NK-92 treated with Interleukin-12 subunit alpha and Interleukin-12 subunit beta, amount 100 ng/mL, for 24 hours (cell line): Measurements from ENCODE around the gene SPINK7.
"Not testable (repeated sequence)": the region's sequence is repeated elsewhere in the genome, so short reads cannot be mapped to it uniquely, and the experiment has no call there.

Source experiments
- DNase-seq: peaks from one replicate; lab custom pipeline; 2025; lab: John Stamatoyannopoulos, UW

The SPINK7 gene

DNA sequence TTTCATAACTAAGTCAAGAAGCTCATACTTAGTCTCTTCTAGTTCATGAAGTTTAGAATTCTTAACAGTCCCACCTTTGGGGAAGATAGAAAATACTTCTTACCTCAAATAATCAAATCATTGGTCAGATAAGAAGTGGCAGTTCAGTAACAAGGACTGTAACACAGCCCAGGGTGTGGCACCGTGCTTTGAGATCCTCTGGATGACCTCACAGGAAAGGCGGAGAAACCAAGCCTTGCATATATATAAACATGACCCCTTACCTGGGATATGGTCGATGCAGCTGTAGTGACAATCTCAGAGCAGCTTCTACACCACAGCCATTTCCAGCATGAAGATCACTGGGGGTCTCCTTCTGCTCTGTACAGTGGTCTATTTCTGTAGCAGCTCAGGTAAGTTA lies at the start of gene SPINK7:
Gene SPINK7 (plus strand): TSS at position 271 of the 400 bp plus-strand sequence. CDS start 61 bp downstream, at position 332.
- DNase-seq = no peak

DNA sequence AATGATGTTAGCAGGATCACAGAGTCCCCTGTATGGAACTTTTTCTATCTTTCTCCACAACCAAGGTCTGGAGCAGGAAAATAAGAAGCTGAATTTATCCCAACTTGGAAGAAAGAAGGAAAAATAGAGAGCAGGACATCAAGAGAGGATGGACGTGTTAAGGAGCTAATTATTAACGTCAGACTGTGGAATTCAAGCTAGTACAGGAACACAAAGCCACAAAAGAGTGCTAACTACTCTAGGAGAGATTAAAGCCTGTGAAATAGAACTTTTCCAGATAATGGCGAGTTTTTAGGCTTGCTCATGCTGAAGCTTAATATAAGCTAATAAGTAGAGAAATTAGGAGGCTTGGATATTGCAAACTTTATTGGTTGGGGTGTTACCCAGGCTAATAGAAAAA lies 44.3 kb upstream of the SPINK7 start:
- no peak for DNase-seq

DNA sequence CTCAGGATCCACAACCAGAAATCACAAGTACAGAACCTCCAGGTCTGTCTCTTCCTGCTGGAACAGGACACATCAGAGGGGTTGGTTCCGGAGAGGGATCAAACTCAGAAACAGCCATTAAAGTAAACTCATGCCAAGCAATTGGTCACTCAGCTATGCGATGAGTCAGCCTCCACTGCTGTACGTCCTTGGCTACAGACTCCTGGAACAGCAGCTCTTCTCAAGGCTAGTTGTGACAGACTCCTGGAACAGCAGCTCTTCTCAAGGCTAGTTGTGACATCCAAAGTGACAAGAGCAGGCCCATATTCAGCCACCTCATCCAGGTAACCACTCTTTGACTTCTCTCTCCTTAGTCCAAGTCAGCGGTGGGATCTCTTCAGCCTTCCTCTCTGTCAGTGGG lies 43.7 kb upstream of the SPINK7 start, which contains the start of gene SPINK13:
Gene SPINK13 (plus strand): TSS at position 229 of the 400 bp plus-strand sequence. CDS start 1,279 bp downstream, outside the sequence.
- no peak for DNase-seq

DNA sequence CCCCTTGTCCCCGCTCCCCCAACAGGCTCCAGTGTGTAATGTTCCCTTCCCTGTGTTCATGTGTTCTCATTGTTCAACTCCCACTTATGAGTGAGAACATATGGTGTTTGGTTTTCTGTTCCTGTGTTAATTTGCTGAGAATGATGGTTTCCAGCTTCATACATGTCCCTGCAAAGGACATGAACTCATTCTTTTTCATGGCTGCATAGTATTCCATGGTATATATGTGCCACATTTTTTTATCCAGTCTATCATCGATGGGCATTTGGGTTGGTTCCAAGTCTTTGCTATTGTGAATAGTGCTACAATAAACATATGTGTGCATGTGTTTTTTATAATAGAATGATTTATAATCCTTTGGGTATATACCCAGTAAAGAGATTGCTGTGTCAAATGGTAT lies 37.1 kb upstream of the SPINK7 start:
- not testable (repeated sequence) for DNase-seq

DNA sequence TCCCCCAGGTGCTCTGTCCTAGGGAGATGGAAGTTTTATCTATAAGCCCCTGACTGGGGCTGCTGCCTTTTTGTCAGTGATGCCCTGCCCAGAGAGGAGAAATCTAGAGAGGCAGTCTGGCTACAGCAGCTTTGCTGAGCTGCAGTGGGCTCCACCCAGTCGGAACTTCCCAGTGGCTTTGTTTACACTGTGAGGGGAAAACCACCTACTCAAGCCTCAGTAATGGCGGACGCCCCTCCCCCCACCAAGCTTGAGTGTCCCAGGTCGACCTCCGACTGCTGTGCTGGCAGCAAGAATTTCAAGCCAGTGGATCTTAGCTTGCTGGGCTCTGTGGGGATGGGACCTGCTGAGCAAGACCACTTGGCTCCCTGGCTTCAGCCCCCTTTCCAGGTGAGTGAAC lies 31.3 kb upstream of the SPINK7 start:
- DNase-seq = not testable (repeated sequence)

DNA sequence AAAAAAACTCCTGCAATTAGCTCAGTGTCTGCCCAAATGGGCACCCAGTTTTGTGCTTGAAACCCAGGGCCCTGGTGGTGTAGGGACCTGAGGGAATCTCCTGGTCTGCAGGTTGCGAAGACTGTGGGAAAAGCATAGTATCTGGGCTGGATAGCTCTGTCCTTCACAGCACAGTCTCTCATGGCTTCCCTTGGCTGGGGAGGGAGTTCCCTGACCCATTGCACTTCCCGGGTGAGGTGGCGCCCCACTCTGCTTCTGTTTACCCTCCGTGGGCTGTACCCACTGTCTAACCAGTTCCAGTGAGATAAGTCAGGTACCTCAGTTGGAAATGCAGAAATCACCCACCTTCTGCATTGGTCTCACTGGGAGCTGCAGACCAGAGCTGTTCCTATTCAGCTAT lies 30.9 kb upstream of the SPINK7 start:
- DNase-seq = not testable (repeated sequence)

DNA sequence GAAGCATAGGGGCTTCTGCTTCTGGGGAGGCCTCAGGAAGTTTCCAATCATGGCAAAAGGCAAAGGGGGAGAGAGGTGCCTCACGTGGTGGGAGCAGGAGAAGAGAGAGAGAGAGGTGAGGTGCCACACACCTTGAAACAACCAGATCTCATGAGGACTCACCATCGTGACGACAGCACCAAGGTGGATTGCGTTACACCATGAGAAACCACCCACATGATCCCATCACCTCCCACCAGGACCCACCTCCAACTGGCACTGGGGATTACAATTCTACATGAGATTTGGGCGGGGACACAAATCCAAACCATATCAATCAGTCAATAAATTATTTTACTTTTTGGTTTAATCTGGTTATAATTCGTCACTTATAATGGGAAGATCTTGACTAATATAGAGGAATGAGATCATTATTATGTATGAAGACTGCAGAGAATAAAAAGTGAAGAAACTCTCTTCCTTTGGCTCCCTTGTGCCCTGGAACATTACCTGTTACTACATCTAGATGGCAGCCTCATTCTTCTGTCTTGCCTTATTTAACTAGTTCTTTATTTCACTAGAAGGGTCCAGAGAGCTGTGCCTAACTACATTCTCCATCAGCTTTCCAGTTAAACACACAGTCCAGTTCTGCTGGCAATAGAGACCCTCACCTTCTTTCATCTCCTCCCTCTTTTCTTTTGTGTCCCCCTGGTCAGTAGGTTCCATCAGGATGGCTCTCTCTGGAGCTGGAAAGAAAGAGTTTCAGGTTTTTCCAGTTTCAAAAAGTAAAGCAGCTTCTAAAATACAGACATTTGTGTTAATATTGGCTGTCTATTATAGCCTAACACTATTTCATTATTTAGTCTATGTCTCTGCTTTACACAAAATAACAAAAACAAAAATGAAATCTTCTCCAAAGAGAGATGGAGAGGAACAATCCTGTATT lies 21.7 kb upstream of the SPINK7 start:
- DNase-seq = no peak

DNA sequence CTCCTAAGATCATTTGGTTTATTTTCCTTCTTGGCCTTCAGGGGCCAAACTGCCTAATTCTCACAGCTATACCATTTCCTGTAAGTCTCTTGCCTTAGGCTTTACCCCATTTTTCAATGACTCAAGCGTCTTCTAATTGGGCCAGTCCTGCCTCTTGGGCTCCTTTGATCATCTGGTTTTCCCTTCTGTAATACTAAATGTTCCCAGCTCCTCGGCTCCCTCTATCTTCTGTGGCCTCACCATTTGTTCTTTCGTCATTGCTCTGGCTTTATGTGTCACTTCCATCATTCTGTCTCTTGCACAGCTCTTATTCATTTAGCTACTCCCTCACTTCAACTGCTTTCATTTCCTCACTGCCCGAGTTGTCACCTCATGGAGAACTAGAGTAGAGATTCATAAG lies 14.5 kb upstream of the SPINK7 start:
- no peak for DNase-seq

DNA sequence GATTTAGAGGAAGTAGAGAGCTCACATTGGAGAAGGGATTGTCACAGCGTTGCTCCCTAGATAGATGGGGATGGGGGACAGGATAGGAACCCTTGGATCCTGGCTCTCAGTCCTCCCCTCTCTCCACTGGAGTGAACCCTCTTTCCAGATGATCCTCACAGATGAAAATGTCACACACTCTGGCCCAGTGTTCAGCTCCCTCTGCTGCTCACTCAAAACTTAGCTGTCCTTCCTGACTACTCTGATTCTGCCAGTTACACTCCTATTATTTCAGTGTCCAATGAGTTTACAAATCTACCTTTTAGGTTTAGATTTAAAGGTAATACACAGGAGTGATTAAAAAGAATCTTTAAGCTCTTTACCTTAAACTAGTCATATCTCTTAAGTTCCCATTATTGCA lies 5.8 kb upstream of the SPINK7 start:
- no peak for DNase-seq

DNA sequence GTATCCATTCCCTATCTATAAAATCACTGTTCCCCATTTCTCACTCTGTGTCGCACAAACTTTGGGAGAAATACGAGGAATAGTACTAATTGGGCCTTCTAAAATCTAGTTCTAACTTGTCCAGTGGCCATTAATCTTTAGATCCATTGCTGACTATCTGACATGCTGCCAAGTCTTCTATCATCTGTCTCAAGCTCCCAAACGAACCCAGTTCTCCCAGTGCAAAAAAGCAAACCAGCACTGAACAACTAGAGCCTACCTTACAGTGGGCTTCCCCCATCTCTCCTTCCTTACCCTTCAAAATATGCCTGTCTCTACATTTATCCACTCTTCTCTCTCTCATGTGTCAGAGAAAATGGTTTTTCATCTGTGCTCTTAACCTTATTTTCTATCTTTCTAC lies 3.2 kb upstream of the SPINK7 start:
- DNase-seq = no peak

DNA sequence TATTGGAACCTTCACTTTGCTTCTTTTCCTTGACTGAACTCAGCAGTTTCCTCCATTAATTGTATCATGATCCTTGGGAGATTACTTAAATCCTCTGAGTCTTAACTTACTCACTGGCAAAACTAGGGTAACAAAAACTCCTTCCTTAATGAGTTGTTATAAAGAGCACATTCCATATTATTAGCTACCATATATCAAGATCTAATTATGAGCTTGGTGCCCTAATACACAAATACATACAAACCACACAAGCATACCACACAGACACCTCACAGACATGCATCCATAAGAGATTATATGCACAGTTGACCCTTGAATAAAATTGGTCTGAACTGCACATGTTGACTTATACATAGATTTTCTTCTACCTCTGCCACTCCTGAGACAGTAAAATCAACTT lies 2.5 kb upstream of the SPINK7 start:
- no peak for DNase-seq

DNA sequence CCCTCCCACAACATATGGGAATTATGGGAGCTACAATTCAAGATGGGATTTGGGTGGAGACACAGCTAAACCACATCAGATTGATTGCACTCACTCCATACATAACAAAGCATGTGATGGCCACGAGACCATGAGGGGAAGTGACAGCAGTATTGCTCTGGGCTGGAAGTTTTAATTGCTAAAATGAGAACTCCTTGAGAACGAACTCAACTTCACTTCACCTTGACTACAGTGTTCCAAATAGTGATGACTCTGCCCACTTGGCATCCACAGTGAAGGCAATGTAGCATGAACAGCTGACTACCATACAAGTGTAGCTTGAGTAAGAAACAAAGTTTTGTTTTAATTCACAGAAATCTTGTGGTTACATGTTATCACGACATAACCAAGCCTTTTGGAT lies 739 bp upstream of the SPINK7 start:
- no peak for DNase-seq

DNA sequence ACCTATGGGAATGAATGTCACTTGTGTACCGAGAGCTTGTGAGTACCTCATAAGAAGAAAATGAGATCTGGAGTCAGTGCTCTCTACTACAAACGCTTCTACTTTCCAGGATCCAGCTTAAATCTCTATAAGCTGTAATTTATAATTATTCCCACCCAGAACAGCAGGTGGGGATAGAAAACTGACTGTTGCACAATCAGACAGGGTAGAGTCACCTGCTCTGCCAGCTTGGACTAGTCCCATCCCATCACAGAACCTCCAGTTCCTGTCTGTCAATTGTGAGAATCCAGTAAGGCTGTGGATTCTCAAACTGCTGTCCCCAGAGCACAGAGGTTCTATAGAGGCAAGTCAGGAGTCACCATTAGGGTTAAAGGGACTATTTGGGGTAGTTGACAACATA lies 2.0 kb downstream of the SPINK7 start:
- no peak for DNase-seq

DNA sequence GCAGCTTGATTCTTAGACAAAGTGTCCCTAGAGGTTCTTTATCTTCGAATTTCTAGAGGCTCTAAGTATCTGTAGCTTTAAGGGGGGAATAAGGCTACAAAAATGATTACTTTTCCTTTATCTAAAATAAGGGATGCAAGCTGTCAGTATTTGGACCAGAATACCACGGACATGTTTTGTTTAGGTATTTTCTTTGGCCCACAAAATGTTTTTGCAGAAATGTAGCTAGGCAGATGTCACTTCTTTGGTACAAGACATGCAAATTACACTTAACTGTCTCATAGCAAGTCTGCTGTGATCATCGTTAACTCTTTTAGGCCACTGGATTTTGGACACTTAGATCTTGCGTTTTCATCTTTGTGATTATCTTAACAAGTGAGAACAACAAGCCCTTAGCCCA lies 2.5 kb downstream of the SPINK7 start:
- DNase-seq = no peak

DNA sequence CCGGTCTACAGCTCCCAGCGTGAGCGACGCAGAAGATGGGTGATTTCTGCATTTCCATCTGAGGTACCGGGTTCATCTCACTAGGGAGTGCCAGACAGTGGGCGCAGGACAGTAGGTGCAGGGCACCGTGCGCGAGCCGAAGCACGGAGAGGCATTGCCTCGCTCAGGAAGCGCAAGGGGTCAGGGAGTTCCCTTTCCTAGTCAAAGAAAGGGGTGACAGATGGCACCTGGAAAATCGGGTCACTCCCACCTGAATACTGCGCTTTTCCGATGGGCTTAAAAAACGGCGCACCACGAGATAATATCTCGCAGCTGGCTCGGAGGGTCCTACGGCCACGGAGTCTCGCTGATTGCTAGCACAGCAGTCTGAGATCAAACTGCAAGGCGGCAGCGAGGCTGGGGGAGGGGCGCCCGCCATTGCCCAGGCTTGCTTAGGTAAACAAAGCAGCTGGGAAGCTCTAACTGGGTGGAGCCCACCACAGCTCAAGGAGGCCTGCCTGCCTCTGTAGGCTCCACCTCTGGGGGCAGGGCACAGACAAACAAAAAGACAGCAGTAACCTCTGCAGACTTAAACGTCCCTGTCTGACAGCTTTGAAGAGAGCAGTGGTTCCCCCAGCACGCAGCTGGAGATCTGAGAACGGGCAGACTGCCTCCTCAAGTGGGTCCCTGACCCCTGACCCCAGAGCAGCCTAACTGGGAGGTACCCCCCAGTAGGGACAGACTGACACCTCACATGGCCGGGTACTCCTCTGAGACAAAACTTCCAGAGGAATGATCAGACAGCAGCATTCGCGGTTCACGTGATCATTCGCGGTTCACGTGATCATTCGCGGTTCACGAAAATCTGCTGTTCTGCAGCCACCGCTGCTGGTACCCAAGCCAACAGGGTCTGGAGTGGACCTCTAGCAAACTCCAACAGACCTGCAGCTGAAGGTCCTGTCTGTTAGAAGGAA lies 8.1 kb downstream of the SPINK7 start:
- DNase-seq = not testable (repeated sequence)

DNA sequence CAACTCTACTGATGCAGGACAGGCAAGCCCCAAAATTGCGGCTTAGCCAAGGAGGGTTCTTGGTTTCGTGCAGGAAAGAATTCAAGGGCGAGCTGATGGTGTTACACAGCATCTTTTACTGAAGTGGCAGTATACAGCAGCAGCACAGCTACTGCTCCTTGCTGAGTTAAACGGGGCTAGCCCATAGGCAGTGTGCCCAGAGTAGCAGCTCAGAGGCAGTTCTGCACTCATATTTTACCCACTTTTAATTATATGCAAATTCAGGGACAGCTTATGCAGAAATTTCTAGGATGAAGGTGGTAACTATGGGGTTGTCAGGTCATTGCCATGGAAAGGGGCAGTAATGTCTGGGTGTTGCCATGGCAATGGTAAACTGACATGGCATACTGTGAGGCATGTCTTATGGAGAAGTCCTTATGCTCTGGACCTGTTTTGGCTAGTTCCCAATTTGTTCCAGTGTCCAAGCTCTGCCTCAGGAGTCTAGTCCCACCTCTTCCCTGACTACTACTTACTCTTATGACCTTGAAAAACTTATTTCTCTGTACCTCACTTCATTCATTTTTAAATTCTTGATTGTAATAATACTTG lies 21.1 kb downstream of the SPINK7 start:
- DNase-seq = no peak

DNA sequence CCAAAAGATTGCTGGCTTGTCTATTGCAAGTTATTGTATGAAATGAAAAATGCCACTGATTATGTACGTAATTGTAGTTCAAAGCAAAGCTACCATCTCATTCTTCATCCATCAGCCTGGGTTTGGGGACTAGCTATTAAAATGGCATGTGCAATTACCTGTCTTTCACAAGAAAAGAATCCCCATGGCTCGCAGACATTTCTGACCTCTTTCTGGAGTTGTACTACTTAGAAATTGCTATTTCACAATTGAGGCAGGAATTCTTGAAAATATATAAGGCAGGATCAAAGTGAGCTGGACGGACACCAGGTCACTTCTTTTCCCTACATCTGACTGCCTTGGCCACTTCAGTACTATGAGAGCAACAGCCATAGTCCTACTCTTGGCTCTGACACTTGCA lies 23.0 kb downstream of the SPINK7 start, which contains the start of gene SPINK9:
Gene SPINK9 (plus strand): TSS at position 301 of the 400 bp plus-strand sequence. CDS start 55 bp downstream, at position 356.
- no peak for DNase-seq

DNA sequence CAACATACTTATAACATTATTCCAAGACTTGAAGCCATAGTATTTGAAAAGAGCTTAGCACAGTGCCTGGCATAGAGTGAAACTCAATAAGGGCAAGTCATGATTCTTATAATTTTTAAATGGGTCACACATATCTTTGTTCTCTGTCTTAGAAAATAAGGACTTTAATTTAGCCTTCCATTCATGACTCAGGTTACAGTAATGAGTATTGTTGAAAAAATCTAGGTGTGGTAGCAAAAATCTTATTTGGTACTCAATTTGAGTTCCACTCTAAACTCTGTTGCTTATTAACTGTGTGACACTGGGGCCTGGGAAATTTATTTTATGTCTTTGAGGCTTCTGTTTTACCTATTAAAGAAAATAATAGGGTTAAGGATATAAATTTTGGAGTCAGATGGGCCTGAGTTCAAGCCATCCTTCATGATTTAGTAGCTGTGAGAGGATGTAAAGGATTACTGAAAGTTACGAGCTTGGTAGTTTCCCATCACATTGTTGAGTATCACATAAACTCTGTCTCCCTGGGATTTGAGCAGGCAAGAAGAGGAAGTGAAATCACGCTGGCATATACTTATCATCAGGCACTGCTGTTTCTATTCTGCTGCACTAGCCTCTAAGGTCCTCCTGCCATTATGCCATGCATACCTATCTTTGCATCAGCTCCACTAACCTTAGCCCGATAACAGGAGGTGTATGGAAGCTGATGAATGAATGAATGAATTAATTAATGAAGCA lies 24.6 kb downstream of the SPINK7 start:
- DNase-seq = no peak

DNA sequence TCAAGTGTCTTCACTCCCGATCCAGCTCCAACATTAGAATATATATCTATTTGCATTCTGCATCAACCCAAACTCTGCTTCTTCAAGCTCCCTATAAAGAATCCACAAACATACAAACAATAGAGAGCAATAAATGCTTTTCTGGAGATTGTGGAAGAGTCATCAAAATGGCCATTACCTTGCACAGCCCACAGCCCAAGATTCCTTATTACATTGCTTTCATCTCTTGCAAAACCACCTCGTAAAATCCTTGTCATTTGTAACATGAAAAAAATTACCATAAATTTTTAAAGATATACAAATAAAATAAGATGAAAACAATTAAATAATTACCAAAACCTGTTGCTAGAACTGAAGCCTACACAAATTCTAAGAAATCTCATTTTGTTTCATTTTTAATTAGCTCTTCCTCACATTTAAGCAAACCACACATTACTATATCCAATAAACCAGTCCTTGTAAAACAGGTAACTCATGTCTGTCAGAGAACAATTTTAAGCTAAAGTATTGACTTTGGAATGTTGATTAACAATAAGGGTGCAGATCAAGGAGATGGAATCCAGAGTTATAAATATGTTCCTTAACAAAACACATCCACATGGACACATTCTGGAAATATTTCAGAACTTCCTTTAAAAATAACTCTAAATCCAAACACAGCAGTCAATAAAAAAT lies 30.3 kb downstream of the SPINK7 start:
- DNase-seq = no peak

DNA sequence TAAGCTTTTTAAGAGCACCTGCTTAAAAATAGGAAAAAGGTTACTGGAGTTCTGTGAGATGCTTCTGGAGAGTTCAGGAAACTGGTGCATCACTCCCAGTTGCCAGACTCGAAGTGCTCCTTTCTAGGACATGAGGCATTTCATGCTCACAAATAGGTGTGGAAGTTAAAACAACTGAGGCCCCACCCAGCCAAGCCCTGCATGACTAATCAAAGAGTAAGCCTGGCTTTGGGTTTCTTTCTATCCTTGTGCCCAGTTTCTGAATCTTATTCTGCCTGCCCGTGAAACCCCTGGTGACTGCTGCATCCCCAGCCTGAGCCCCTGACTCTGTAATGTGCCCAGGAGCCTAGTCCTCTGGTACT lies 30.8 kb downstream of the SPINK7 start:
- no peak for DNase-seq
